Tibial artery (tissue), 4 donors: ENCODE results near the gene IL17REL.
"Not testable (repeated sequence)": the region's sequence is repeated elsewhere in the genome, so short reads cannot be mapped to it uniquely, and the experiment has no call there.

ENCODE experiments used
- DNase-seq, 2 donors: peaks; one replicate each; pipeline ENCODE4 v3.0.0-alpha.2; 2019
- H3K27ac ChIP-seq, 2 donors: fragments of 200-600 bp; sonication (generic) in 1 of 2; 1 replicate in 1 of 2; 2 replicates in 1 of 2; pipeline ENCODE4 v1.5.1; 2018 to 2019; ENCODE audit warnings: mild to moderate bottlenecking in 1 of 2
- H3K27me3 ChIP-seq, 2 donors: fragments of 200-600 bp; sonication (generic) in 1 of 2; one replicate each; pipeline versions ENCODE4 v1.5.1 to v1.6.0; 2016 to 2019
- H3K36me3 ChIP-seq, 3 donors: fragments of 200-600 bp; sonication (generic) in 2 of 3; one replicate each; pipeline ENCODE4 v1.5.1; 2016 to 2019; ENCODE audit warnings: mild to moderate bottlenecking in 2 of 3
- H3K4me1 ChIP-seq, 4 donors: fragments of 200-600 bp; sonication (generic) in 2 of 4; 1 replicate in 3 of 4; 2 replicates in 1 of 4; pipeline ENCODE4 v1.5.1; 2016 to 2019
- H3K4me3 ChIP-seq, 2 donors: fragments of 200-600 bp; sonication (generic) in 1 of 2; 1 replicate in 1 of 2; 2 replicates in 1 of 2; pipeline ENCODE4 v1.5.1; 2018 to 2019; ENCODE audit warnings: mild to moderate bottlenecking in 2 of 2
- H3K9me3 ChIP-seq, 3 donors: fragments of 200-600 bp; sonication (generic) in 1 of 3; one replicate each; pipeline ENCODE4 v1.5.1; 2016 to 2019
- intact Hi-C: fragments of 100-400 bp; cut with DNase I; formaldehyde crosslinking; loops from one replicate; pipeline ENCODE4 v1.15.0; 2023; ENCODE audit warnings: low total_unique reads
- TF ChIP-seq, protein P1 (sequence below), 2 experiments: fragments of 200-600 bp in 1 of 2; fragments of 450-650 bp in 1 of 2; IDR thresholded peaks; one replicate each; pipeline ENCODE4 v1.5.1; 2017 to 2019; ENCODE audit warnings: antibody characterized with exemption in 2 of 2, mild to moderate bottlenecking in 1 of 2, moderate library complexity in 1 of 2

The IL17REL gene

DNA sequence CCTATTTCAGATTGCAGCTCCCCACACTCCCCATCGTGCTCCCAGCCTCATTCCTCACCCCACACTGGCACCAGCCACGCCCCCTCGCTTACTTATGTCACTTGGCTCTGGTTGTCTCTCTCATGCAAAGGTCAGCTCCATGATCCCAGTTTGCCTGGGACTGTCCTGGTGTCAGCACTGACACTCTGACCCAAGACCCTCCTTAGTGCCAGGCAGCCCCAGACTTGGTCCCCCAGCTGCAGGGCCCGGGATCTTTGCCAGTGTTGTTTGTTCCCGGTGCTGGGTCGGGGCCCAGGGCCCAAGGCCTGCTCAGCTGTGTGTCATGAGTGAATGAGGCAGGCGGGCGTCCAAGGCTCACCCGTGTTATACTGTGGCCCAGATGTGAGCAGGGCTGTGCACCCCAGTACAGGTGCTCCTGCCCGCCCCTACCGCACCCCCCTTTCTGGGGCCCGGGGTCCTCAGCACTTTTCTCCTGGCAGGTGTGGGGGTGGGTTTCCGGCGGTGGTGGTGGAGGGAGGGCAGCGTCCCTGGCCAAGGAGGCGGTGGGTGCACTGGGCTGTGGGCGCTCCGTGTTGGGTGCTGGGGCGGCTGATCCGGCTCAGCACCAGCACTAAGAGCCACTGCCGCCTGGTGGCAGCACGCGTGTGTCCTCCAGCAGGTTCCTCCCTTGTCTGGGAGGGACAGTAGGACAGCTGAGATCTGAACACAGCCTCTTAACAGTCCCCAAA lies 19.5 kb downstream of the IL17REL start:
- Histone ChIP-seq H3K36me3 (no peaks in the 10 kb centered on the region), H3K27me3 (peaks cover 0 to 24% of the 10 kb centered on the region in 2 donors), H3K4me1 (peaks cover 0 to 4% (median 0%) of the 10 kb centered on the region in 4 donors), H3K9me3 (peaks cover 0 to 21% (median 10%) of the 10 kb centered on the region in 3 donors), H3K4me3 (no peak overlapping the region), H3K27ac (no peak overlapping the region)
- DNase-seq, result peak; percentile 29 to 69
- intact Hi-C loops, result no loop called here
- TF ChIP-seq, protein P1, sequence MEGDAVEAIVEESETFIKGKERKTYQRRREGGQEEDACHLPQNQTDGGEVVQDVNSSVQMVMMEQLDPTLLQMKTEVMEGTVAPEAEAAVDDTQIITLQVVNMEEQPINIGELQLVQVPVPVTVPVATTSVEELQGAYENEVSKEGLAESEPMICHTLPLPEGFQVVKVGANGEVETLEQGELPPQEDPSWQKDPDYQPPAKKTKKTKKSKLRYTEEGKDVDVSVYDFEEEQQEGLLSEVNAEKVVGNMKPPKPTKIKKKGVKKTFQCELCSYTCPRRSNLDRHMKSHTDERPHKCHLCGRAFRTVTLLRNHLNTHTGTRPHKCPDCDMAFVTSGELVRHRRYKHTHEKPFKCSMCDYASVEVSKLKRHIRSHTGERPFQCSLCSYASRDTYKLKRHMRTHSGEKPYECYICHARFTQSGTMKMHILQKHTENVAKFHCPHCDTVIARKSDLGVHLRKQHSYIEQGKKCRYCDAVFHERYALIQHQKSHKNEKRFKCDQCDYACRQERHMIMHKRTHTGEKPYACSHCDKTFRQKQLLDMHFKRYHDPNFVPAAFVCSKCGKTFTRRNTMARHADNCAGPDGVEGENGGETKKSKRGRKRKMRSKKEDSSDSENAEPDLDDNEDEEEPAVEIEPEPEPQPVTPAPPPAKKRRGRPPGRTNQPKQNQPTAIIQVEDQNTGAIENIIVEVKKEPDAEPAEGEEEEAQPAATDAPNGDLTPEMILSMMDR (IDR thresholded peaks at IDR 0.05), result peak; percentile 52 to 53

DNA sequence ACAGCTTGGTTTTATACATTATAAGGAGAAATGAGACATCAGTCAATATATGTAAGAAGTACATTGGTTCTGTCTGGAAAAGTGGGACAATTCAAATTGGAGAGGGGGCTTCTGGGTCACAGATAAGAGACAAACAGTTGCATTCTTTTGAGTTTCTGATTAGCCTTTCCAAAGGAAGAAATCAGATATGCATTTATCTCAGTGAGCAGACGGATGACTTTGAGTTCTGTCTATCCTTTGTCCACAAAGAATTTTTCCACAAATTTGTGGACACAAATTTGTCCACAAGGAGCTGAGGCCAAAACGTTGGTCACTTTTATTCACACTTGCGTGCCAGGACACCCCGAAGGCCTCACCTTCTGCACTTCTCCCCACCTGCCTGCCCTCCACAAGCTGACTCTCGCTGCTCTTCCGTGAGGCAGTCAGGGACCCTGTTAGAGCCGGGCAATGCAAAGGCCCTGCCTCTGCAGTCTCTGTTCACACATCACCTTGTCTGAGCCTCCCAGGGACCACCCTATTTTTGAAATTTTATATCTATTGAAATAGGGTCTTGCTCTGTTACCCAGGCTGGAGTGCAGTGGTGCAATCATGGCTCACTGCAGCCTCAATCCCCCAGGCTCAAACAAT lies 20.5 kb downstream of the IL17REL start:
- TF ChIP-seq, protein P1 (IDR thresholded peaks at IDR 0.05), result no peak
- DNase-seq, result peak; percentile 12 to 38
- intact Hi-C loops, result no loop called here
- Histone ChIP-seq H3K27ac (no peak overlapping the region), H3K4me1 (peaks cover 0 to 4% (median 0%) of the 10 kb centered on the region in 4 donors), H3K27me3 (peaks cover 0 to 13% of the 10 kb centered on the region in 2 donors), H3K36me3 (no peaks in the 10 kb centered on the region), H3K9me3 (peaks cover 0 to 21% (median 10%) of the 10 kb centered on the region in 3 donors), H3K4me3 (no peak overlapping the region)

GRCh38 chr22:49991167-49991566 lies 21.4 kb downstream of the IL17REL start:
- no peak overlapping the region for H3K4me3 ChIP-seq
- no peak for DNase-seq
- peaks cover 0 to 8% of the 10 kb centered on the region in 2 donors for H3K27me3 ChIP-seq
- peaks cover 0 to 4% (median 0%) of the 10 kb centered on the region in 4 donors for H3K4me1 ChIP-seq
- TF ChIP-seq, protein P1 (IDR thresholded peaks at IDR 0.05), result no peak
- peaks cover 0 to 27% (median 12%) of the 10 kb centered on the region in 3 donors for H3K9me3 ChIP-seq
- intact Hi-C loops, result no loop called here
- H3K27ac ChIP-seq, result no peak overlapping the region
- H3K36me3 ChIP-seq, result no peaks in the 10 kb centered on the region

DNA sequence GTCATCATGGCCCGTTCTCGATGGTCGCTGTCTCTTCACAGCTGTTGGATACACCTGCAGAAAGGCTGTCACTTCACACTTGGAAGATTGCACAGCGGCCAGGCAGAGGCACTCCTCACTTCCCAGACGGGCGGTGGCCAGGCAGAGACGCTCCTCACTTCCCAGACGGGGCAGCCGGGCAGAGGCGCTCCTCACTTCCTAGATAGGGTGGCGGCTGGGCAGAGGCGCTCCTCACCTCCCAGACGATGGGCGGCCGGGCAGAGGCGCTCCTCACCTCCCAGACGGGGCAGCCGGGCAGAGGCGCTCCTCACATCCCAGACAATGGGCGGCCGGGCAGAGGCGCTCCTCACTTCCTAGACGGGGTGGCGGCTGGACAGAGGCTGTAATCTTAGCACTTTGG lies 22.7 kb downstream of the IL17REL start:
- H3K27ac ChIP-seq, intact Hi-C loops, H3K4me3 ChIP-seq, H3K36me3 ChIP-seq, H3K4me1 ChIP-seq, H3K27me3 ChIP-seq: not testable (repeated sequence)
- DNase-seq, result peak; percentile 6 to 46
- H3K9me3 ChIP-seq, result peaks cover 0 to 33% (median 22%) of the 10 kb centered on the region in 3 donors

DNA sequence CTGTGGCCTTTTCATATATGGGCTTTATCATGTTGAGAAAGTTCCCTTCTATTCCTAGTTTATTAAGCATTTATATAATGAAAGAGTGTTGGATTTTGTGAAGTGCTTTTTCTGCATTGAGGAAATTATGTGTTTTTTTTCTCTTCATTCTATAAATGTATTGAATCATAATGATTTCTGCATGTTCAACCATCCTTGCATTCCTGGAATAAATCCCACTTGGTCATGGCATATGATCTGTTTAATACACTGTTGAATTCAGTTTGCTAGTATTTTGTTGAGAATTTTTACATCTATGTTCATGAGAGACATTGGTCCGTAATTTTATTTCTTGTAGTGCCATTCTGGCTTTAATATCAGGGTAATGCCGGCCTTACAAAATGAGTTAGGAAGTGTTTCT lies 26.2 kb downstream of the IL17REL start:
- Histone ChIP-seq H3K27me3 (peaks cover 4 to 28% of the 10 kb centered on the region in 2 donors), H3K4me3 (no peak overlapping the region), H3K4me1 (peaks cover 0 to 9% (median 6%) of the 10 kb centered on the region in 4 donors), H3K36me3 (no peaks in the 10 kb centered on the region), H3K27ac (no peak overlapping the region), H3K9me3 (peaks cover 0 to 27% (median 24%) of the 10 kb centered on the region in 3 donors)
- TF ChIP-seq, protein P1 (IDR thresholded peaks at IDR 0.05), result no peak
- intact Hi-C loops, result no loop called here
- no peak for DNase-seq
